Loucy (cell line): Measurements from ENCODE around the gene CD164.

Experiments used
- CTCF ChIP-seq: fragments of 200-600 bp; sonication (generic); conservative IDR thresholded peaks from 2 replicates; pipeline ENCODE4 v1.5.1; 2014; ENCODE audit warnings: mild to moderate bottlenecking, antibody characterized with exemption, low read length
- EZH2phosphoT487 ChIP-seq: fragments of 200-600 bp; IDR thresholded peaks from 2 replicates; pipeline ENCODE4 v1.6.1; 2018; ENCODE audit warnings: antibody characterized with exemption, mild to moderate bottlenecking, moderate library complexity, borderline replicate concordance

GRCh38 chr6:109316909-109317308 is 65.4 kb downstream of the CD164 start:
- TF ChIP-seq CTCF (no peak), EZH2phosphoT487 (no peak)
